ENCODE data around the gene GATA5.

The GATA5 gene

GRCh38 chr20:62416651-62417637, 58.9 kb downstream of the GATA5 start:
- no peak for DNase-seq (ENCODE audit: low read depth in 2 of 2)

- no peak for DNase-seq (ENCODE audit: low read depth in 2 of 2)
Observed at GRCh38 chr20:62415354-62416111, 60.3 kb downstream of the GATA5 start.

GRCh38 chr20:62413896-62414481, 61.8 kb downstream of the GATA5 start:
- DNase-seq (ENCODE audit: low read depth in 2 of 2), result no peak
